HEK293T (cell line): ENCODE results near the gene NDUFAF3.

Source experiments
- CTCF ChIA-PET: fragments of 350-600 bp; formaldehyde crosslinking; extraction: SDS; loops from one replicate; lab custom pipeline; 2021; ENCODE audit warnings: antibody characterized with exemption, inconsistent platforms; lab: Yijun Ruan, JAX
- POLR2A ChIA-PET: fragments of 350-600 bp; formaldehyde crosslinking; extraction: SDS; loops from one replicate; lab custom pipeline; 2020; ENCODE audit warnings: antibody characterized with exemption, inconsistent platforms; lab: Yijun Ruan, JAX
- DNase-seq: peaks from one replicate; pipeline ENCODE4 v3.0.0; 2012; ENCODE audit warnings: mixed read lengths; ENCODE audit errors: extremely low spot score
- ARNT ChIP-seq: fragments of 450-650 bp; IDR thresholded peaks from 2 replicates; pipeline ENCODE4 v1.6.1; 2017; ENCODE audit warnings: mild to moderate bottlenecking
- BHLHE40 ChIP-seq: fragments of 450-650 bp; IDR thresholded peaks from 2 replicates; pipeline ENCODE4 v1.6.1; 2016; ENCODE audit warnings: mild to moderate bottlenecking, moderate library complexity, borderline replicate concordance
- CTBP1 ChIP-seq: fragments of 450-650 bp; IDR thresholded peaks from 2 replicates; pipeline ENCODE4 v1.6.1; 2016; ENCODE audit warnings: borderline replicate concordance
- ELF4 ChIP-seq: fragments of 450-650 bp; IDR thresholded peaks from 2 replicates; pipeline ENCODE4 v1.6.1; 2017; ENCODE audit warnings: antibody characterized with exemption
- FOXA1 ChIP-seq: fragments of 450-650 bp; IDR thresholded peaks from 2 replicates; pipeline ENCODE4 v1.6.1; 2016; ENCODE audit warnings: mild to moderate bottlenecking
- FOXK2 ChIP-seq: fragments of 450-650 bp; IDR thresholded peaks from 2 replicates; pipeline ENCODE4 v1.6.1; 2016; ENCODE audit warnings: mild to moderate bottlenecking
- FOXM1 ChIP-seq: fragments of 450-650 bp; IDR thresholded peaks from 2 replicates; pipeline ENCODE4 v1.6.1; 2017; ENCODE audit warnings: mild to moderate bottlenecking, borderline replicate concordance
- HDGF ChIP-seq: fragments of 450-650 bp; IDR thresholded peaks from 2 replicates; pipeline ENCODE4 v1.6.1; 2017; ENCODE audit warnings: antibody characterized with exemption, borderline replicate concordance
- L3MBTL2 ChIP-seq: fragments of 450-650 bp; conservative IDR thresholded peaks from 2 replicates; pipeline ENCODE4 v1.6.1; 2016; ENCODE audit warnings: mild to moderate bottlenecking
- LEF1 ChIP-seq: fragments of 450-650 bp; IDR thresholded peaks from 2 replicates; pipeline ENCODE4 v1.6.1; 2017; ENCODE audit warnings: mild to moderate bottlenecking, borderline replicate concordance
- NFRKB ChIP-seq: fragments of 450-650 bp; IDR thresholded peaks from 2 replicates; pipeline ENCODE4 v1.6.1; 2016; ENCODE audit warnings: mild to moderate bottlenecking, moderate library complexity
- SP1 ChIP-seq: fragments of 450-650 bp; IDR thresholded peaks from 2 replicates; pipeline ENCODE4 v1.6.1; 2017
- SUZ12 ChIP-seq: fragments of 450-650 bp; IDR thresholded peaks from 2 replicates; pipeline ENCODE4 v1.6.1; 2016; ENCODE audit warnings: mild to moderate bottlenecking
- TARDBP ChIP-seq: fragments of 450-650 bp; IDR thresholded peaks from 2 replicates; pipeline ENCODE4 v1.6.1; 2016
- ZNF384 ChIP-seq: fragments of 450-650 bp; IDR thresholded peaks from 2 replicates; pipeline ENCODE4 v1.6.1; 2016
- TF ChIP-seq, protein P1 (sequence below): fragments of 450-650 bp; IDR thresholded peaks from 2 replicates; pipeline ENCODE4 v1.6.1; 2016

The NDUFAF3 gene

DNA sequence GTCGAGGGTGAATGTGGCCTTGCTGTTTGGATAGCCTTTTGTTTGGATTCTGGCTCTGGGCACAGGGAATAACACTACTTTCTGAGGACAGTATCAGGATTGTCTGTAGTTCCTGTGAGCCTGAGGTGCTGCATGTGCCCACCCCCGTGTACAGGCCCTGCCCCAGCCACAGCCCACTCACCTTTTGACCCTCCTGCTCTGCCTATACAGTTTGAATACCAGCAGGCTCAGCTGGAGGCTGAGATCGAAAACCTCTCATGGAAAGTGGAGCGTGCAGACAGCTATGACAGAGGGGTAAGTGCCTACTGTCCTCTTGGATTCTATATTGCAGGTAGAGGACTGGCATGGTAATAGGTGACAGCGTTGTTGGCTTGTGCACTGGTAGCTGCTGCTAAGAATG, 39.2 kb upstream of the NDUFAF3 start:
- ChIA-PET POLR2A (no interaction called here), CTCF (no interaction called here)
- DNase-seq: no peak
- TF ChIP-seq ZNF384 (no peak), ARNT (no peak), L3MBTL2 (no peak), NFRKB (no peak), SUZ12 (no peak), ELF4 (no peak), TARDBP (no peak), CTBP1 (no peak), SP1 (no peak), FOXK2 (no peak), LEF1 (no peak), BHLHE40 (no peak), FOXA1 (no peak), FOXM1 (no peak), HDGF (no peak)
- TF ChIP-seq, protein P1, sequence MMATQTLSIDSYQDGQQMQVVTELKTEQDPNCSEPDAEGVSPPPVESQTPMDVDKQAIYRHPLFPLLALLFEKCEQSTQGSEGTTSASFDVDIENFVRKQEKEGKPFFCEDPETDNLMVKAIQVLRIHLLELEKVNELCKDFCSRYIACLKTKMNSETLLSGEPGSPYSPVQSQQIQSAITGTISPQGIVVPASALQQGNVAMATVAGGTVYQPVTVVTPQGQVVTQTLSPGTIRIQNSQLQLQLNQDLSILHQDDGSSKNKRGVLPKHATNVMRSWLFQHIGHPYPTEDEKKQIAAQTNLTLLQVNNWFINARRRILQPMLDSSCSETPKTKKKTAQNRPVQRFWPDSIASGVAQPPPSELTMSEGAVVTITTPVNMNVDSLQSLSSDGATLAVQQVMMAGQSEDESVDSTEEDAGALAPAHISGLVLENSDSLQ: no peak

DNA sequence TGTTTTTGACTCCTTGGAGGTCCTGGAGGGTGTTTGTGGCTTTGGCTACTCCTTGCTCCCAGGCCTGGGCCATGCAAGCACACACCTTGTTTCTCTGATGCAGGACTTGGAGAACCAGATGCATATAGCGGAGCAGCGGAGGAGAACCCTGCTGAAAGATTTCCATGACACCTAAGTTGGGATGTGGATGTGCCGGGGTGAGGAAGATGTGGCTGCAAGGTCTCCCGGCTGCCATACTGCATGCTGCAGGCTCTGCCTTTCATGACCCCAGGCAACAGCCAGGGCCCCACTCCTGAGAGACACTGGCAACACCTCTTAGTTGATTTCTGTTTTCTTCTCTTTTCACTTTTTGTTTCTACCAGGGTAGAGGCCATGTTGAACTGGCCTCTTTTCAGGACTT, 38.8 kb upstream of the NDUFAF3 start:
- CTCF ChIA-PET: no interaction called here
- no peak for DNase-seq
- POLR2A ChIA-PET: no interaction called here
- TF ChIP-seq L3MBTL2: no peak
- no peak for TF ChIP-seq NFRKB
- TF ChIP-seq ARNT: no peak
- TF ChIP-seq LEF1: no peak
- no peak for TF ChIP-seq HDGF
- no peak for TF ChIP-seq SUZ12
- TF ChIP-seq, protein P1: no peak
- TF ChIP-seq BHLHE40: no peak
- TF ChIP-seq FOXK2: no peak
- no peak for TF ChIP-seq TARDBP
- no peak for TF ChIP-seq SP1
- no peak for TF ChIP-seq FOXM1
- TF ChIP-seq ZNF384: no peak

DNA sequence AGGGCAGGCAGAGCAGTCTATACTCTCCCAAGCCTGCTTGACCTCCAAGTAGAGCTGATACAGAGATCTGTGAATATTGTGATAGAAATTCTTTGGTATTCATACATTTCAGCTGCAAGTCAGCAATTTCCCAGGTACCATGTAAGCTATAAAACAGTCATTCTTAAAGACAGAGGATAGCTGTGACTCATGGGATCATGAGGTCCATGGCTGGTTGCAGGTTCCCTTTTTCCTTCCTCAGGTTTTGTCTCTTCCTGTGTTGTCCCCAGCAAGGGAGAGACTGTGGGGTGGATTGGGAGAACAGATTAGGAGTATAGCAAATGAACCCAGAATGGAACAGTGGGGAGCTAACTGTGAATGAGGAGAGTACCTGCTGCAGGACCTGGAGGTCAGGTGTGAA, 37.3 kb upstream of the NDUFAF3 start:
- DNase-seq: no peak
- POLR2A ChIA-PET: interaction anchor here (0.7 to 1.5 kb wide), 4 partner anchors 9 to 197 kb away, joined by 3 to 6 read pairs (median 3); partner anchors contain the start of gene WDR6
- CTCF ChIA-PET: no interaction called here

DNA sequence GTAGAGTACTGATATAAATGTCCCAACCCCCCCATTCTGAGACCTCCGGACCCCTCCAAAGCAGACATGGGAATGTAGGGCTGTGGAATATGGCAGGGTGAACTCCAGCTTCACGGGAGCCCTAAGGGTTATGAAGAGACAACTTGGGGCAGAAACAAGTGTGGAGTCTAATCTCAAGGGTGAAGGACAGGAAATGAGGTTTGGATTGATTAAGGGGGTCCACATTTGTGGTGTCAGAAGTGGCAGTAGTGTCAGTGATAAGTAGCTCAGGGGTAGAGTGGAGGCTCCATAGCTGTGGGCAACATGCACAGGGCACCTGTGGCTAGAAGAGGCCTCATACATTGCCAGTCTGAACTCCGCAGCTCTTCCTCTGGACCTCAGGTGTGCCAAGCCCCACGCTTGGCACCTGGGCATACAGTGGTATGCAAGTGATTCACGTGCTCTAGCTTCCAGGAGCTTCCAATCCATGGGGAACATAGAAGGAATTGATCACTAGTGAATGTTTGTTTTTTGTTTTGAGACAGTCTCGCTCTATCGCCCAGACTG, 36.0 kb upstream of the NDUFAF3 start:
- no peak for TF ChIP-seq ZNF384
- no peak for DNase-seq
- ChIA-PET CTCF (interaction anchor here (1.2 kb wide), 1 partner anchor 9 kb away, joined by 3 read pairs; no protein-coding TSS in a partner anchor), POLR2A (interaction anchor here (0.8 to 1.3 kb wide), 5 partner anchors 11 to 44 kb away, joined by 3 to 5 read pairs (median 4); partner anchors contain the start of genes IMPDH2, NDUFAF3 and WDR6)

More for the DNA sequence above, 37.3 kb upstream of the NDUFAF3 start:
- TF ChIP-seq CTBP1 (no peak), NFRKB (no peak), SUZ12 (no peak), FOXK2 (no peak), FOXA1 (no peak), FOXM1 (no peak), BHLHE40 (no peak), HDGF (no peak), L3MBTL2 (no peak)

DNA sequence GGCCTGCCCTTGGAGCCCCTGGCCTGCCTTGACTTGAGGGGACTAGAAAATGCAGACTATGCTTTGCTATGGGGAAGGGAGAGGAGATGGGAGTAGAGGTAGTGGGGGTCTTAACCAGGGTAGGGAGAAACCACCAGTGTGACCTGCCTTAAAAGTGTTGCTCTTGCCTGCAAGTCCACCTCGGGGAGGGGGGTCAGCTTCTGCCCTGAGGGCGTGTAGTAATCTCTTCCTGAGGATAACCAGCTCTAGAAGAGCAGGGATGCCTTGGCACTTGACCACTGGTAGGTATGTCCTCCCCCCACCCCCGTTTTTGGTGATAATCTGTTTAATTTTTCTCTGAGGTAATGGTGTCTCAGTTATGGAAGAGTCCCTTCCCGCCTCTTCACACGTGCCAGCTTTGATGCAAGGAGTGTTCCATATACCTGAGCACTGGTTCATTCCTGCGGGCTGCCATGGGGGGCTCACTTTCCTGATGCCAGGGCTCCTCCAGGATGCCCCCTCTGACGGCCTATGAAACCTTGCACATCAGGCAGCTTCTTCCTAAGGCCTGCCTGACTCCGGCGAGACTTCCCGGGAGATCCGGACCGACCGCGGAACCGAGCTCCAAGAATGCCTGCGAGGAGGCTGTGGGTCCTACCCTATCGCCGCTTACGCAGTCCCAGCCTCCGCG, 32.7 kb upstream of the NDUFAF3 start:
- TF ChIP-seq CTBP1: no peak
- TF ChIP-seq ZNF384: no peak
- no peak for TF ChIP-seq NFRKB
- no peak for TF ChIP-seq SP1
- no peak for TF ChIP-seq LEF1
- TF ChIP-seq FOXK2: no peak
- no peak for TF ChIP-seq FOXM1
- TF ChIP-seq HDGF: no peak
- TF ChIP-seq FOXA1: no peak
- TF ChIP-seq SUZ12: no peak
- TF ChIP-seq ARNT: no peak
- no peak for TF ChIP-seq L3MBTL2
- no peak for TF ChIP-seq TARDBP
- TF ChIP-seq BHLHE40: no peak
- CTCF ChIA-PET: interaction anchor here (0.6 to 1.2 kb wide), 4 partner anchors 18 to 169 kb away, joined by 3 to 4 read pairs (median 3); partner anchors contain the start of gene WDR6
- DNase-seq: no peak
- POLR2A ChIA-PET: interaction anchor here (0.8 to 5.9 kb wide), 13 partner anchors 8 to 132 kb away, joined by 3 to 103 read pairs (median 5); partner anchors contain the start of genes DALRD3, IMPDH2, NDUFAF3 and QRICH1

DNA sequence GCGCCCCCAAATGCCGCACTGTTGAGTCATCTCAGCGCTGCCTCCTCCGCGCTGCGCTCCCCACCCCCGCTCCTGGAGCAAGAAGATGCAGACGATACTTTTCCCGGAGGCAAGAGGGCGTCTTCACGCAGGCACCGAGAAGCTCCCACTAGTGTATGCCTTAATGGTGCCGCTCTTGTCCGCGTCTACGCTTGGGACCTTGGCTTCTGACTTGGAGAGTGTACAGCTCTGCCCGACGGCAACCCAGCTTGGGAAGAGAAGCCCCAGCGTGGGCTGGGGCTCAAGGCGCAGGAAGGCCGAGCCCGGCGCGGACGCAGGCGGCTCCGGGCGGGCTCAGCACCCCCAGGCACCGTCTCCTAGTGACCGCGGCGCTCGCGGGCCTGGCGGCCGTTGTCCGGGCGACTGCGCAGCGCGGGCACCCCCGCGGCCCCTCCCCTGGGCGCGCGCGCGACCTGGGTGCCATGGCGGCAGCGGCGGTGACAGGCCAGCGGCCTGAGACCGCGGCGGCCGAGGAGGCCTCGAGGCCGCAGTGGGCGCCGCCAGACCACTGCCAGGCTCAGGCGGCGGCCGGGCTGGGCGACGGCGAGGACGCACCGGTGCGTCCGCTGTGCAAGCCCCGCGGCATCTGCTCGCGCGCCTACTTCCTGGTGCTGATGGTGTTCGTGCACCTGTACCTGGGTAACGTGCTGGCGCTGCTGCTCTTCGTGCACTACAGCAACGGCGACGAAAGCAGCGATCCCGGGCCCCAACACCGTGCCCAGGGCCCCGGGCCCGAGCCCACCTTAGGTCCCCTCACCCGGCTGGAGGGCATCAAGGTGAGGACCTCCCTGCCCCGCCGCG, 31.9 kb upstream of the NDUFAF3 start, which contains the start of gene P4HTM:
Gene P4HTM, plus strand, starts transcription at position 446 of the 840 bp plus-strand sequence. Its CDS starts 16 bp downstream, at position 462.
- DNase-seq: no peak
- CTCF ChIA-PET: interaction anchor here (1.0 to 1.2 kb wide), 4 partner anchors 17 to 168 kb away, joined by 3 to 4 read pairs (median 4); partner anchors contain the start of gene WDR6
- TF ChIP-seq ZNF384: no peak
- no peak for TF ChIP-seq LEF1
- TF ChIP-seq, protein P1: no peak
- TF ChIP-seq NFRKB: no peak
- POLR2A ChIA-PET: interaction anchor here (0.8 to 5.9 kb wide), 14 partner anchors 9 to 131 kb away, joined by 3 to 103 read pairs (median 4); partner anchors contain the start of genes DALRD3, IMPDH2, NDUFAF3 and QRICH1
